Measurements from ENCODE around the gene MYO1D.

- TF ChIP-seq OSR1 (CRISPR knock-in tag; IDR thresholded peaks at IDR 0.05) (no peak), TOX (CRISPR knock-in tag; IDR thresholded peaks at IDR 0.05; ENCODE audit: borderline replicate concordance) (no peak), BACH2 (CRISPR knock-in tag; IDR thresholded peaks at IDR 0.05; ENCODE audit: borderline replicate concordance) (no peak), ISL1 (CRISPR knock-in tag; IDR thresholded peaks at IDR 0.05) (no peak), ZNF70 (CRISPR knock-in tag; IDR thresholded peaks at IDR 0.05) (no peak), GLIS3 (CRISPR knock-in tag; IDR thresholded peaks at IDR 0.05) (no peak), ZFP3 (CRISPR knock-in tag; IDR thresholded peaks at IDR 0.05) (no peak), TCF4 (CRISPR knock-in tag; IDR thresholded peaks at IDR 0.05; ENCODE audit: borderline replicate concordance) (no peak), ARNTL (CRISPR knock-in tag; IDR thresholded peaks at IDR 0.05; ENCODE audit: borderline replicate concordance, low read depth) (no peak), SNAI2 (CRISPR knock-in tag; IDR thresholded peaks at IDR 0.05) (no peak), ZC3H10 (CRISPR knock-in tag; IDR thresholded peaks at IDR 0.05) (no peak), RARB (CRISPR knock-in tag; IDR thresholded peaks at IDR 0.05) (no peak)
- TF ChIP-seq, protein P1, sequence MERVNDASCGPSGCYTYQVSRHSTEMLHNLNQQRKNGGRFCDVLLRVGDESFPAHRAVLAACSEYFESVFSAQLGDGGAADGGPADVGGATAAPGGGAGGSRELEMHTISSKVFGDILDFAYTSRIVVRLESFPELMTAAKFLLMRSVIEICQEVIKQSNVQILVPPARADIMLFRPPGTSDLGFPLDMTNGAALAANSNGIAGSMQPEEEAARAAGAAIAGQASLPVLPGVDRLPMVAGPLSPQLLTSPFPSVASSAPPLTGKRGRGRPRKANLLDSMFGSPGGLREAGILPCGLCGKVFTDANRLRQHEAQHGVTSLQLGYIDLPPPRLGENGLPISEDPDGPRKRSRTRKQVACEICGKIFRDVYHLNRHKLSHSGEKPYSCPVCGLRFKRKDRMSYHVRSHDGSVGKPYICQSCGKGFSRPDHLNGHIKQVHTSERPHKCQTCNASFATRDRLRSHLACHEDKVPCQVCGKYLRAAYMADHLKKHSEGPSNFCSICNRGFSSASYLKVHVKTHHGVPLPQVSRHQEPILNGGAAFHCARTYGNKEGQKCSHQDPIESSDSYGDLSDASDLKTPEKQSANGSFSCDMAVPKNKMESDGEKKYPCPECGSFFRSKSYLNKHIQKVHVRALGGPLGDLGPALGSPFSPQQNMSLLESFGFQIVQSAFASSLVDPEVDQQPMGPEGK (CRISPR knock-in tag; IDR thresholded peaks at IDR 0.05; ENCODE audit: borderline replicate concordance), result no peak
- TF ChIP-seq, protein P2, sequence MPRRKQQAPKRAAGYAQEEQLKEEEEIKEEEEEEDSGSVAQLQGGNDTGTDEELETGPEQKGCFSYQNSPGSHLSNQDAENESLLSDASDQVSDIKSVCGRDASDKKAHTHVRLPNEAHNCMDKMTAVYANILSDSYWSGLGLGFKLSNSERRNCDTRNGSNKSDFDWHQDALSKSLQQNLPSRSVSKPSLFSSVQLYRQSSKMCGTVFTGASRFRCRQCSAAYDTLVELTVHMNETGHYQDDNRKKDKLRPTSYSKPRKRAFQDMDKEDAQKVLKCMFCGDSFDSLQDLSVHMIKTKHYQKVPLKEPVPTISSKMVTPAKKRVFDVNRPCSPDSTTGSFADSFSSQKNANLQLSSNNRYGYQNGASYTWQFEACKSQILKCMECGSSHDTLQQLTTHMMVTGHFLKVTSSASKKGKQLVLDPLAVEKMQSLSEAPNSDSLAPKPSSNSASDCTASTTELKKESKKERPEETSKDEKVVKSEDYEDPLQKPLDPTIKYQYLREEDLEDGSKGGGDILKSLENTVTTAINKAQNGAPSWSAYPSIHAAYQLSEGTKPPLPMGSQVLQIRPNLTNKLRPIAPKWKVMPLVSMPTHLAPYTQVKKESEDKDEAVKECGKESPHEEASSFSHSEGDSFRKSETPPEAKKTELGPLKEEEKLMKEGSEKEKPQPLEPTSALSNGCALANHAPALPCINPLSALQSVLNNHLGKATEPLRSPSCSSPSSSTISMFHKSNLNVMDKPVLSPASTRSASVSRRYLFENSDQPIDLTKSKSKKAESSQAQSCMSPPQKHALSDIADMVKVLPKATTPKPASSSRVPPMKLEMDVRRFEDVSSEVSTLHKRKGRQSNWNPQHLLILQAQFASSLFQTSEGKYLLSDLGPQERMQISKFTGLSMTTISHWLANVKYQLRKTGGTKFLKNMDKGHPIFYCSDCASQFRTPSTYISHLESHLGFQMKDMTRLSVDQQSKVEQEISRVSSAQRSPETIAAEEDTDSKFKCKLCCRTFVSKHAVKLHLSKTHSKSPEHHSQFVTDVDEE (CRISPR knock-in tag; IDR thresholded peaks at IDR 0.05), result no peak
These were observed 181.1 kb downstream of the MYO1D start for GRCh38 chr17:32695864-32696263.
